GM23338 (cell line): ENCODE data around the gene AKNAD1. TPM values are rescaled to one million over a fixed set of nuclear protein-coding genes. Genes with fewer than 3 reads are reported as not detected.

Source experiments
- ATAC-seq: fragments of 200-7000 bp; cut with Tn5 transposase; 3 replicates; pipeline ENCODE4 v1.9.1; 2020
- DNase-seq: peaks from one replicate; pipeline ENCODE4 v3.0.0-alpha.2; 2015; ENCODE audit warnings: low spot score
- H2AFZ ChIP-seq: fragments of 200-600 bp; sonication (generic); 2 replicates; pipeline ENCODE4 v1.8.0; 2016; ENCODE audit warnings: antibody characterized with exemption, mild to moderate bottlenecking, moderate library complexity
- H3F3A ChIP-seq: fragments of 200-600 bp; sonication (generic); replicated peaks from 2 replicates; pipeline ENCODE4 v1.8.0; 2017; ENCODE audit warnings: antibody characterized with exemption, mixed run types, low read depth
- H3K27ac ChIP-seq: fragments of 200-600 bp; sonication (generic); 2 replicates; pipeline ENCODE4 v1.6.1; 2016; ENCODE audit warnings: low read depth
- H3K27me3 ChIP-seq: fragments of 200-600 bp; sonication (generic); 2 replicates; pipeline ENCODE4 v1.8.0; 2016; ENCODE audit warnings: mild to moderate bottlenecking, mixed run types, moderate library complexity; ENCODE audit not compliant: insufficient read depth
- H3K36me3 ChIP-seq: fragments of 200-600 bp; sonication (generic); 2 replicates; pipeline ENCODE4 v1.8.0; 2016; ENCODE audit warnings: mild to moderate bottlenecking; ENCODE audit not compliant: insufficient read depth
- H3K4me1 ChIP-seq: fragments of 200-600 bp; sonication (generic); 2 replicates; pipeline ENCODE4 v1.8.0; 2016; ENCODE audit warnings: mild to moderate bottlenecking, moderate library complexity; ENCODE audit not compliant: insufficient read depth
- H3K4me2 ChIP-seq: fragments of 200-600 bp; sonication (generic); 2 replicates; pipeline ENCODE4 v1.7.1; 2017; ENCODE audit warnings: mixed run types
- H3K4me3 ChIP-seq: fragments of 200-600 bp; sonication (generic); 2 replicates; pipeline ENCODE4 v1.6.1; 2016; ENCODE audit warnings: mixed run types
- H3K79me2 ChIP-seq: fragments of 200-600 bp; sonication (generic); replicated peaks from 2 replicates; pipeline ENCODE4 v1.8.0; 2017; ENCODE audit warnings: mild to moderate bottlenecking; ENCODE audit not compliant: insufficient read depth
- H3K9me2 ChIP-seq: fragments of 200-600 bp; sonication (generic); 2 replicates; pipeline ENCODE4 v1.8.0; 2017; ENCODE audit not compliant: insufficient read depth
- H4K20me1 ChIP-seq: fragments of 200-600 bp; sonication (generic); replicated peaks from 2 replicates; pipeline ENCODE4 v1.8.0; 2017; ENCODE audit warnings: mild to moderate bottlenecking; ENCODE audit not compliant: insufficient read depth
- H3K27ac Mint-ChIP-seq: 2 replicates; pipeline ENCODE4 v1.8.0; 2020; ENCODE audit warnings: inconsistent platforms, mild to moderate bottlenecking, moderate library complexity, mixed read lengths
- H3K27me3 Mint-ChIP-seq: 3 replicates; pipeline ENCODE4 v1.8.0; 2022; ENCODE audit warnings: low read depth, mild to moderate bottlenecking, moderate library complexity, mixed read lengths, inconsistent platforms; ENCODE audit not compliant: insufficient read depth, poor library complexity
- H3K36me3 Mint-ChIP-seq: 3 replicates; pipeline ENCODE4 v1.8.0; 2021; ENCODE audit warnings: low read depth, mild to moderate bottlenecking, inconsistent platforms, moderate library complexity, mixed read lengths
- H3K4me1 Mint-ChIP-seq: 3 replicates; pipeline ENCODE4 v1.8.0; 2020; ENCODE audit warnings: mild to moderate bottlenecking, inconsistent platforms, mixed read lengths
- H3K4me3 Mint-ChIP-seq: 3 replicates; pipeline ENCODE4 v1.8.0; 2021; ENCODE audit warnings: moderate library complexity, mild to moderate bottlenecking, inconsistent platforms, mixed read lengths
- H3K9me3 Mint-ChIP-seq: 3 replicates; pipeline ENCODE4 v1.8.0; 2020; ENCODE audit warnings: moderate library complexity, mild to moderate bottlenecking, inconsistent platforms, mixed read lengths
- CREB1 ChIP-seq: fragments of 250-450 bp; sonication (Bioruptor Pico); IDR thresholded peaks from 2 replicates; pipeline ENCODE4 v1.5.0; 2020; ENCODE audit warnings: low read depth, mild to moderate bottlenecking, moderate library complexity
- EZH2phosphoT487 ChIP-seq: fragments of 200-600 bp; sonication (generic); IDR thresholded peaks from one replicate; pipeline ENCODE4 v1.8.1; 2018; ENCODE audit warnings: antibody characterized with exemption; ENCODE audit not compliant: unreplicated experiment
- JUNB ChIP-seq: IDR thresholded peaks from one replicate; pipeline ENCODE4 v1.6.1; 2016; ENCODE audit warnings: antibody characterized with exemption; ENCODE audit not compliant: unreplicated experiment
- NANOG ChIP-seq: IDR thresholded peaks from 2 replicates; pipeline ENCODE4 v1.6.1; 2016; ENCODE audit warnings: antibody characterized with exemption, borderline replicate concordance
- POLR2AphosphoS5 ChIP-seq: IDR thresholded peaks from 2 replicates; pipeline ENCODE4 v1.6.1; 2016; ENCODE audit warnings: antibody characterized with exemption, low read depth
- STAT1 ChIP-seq: IDR thresholded peaks from one replicate; pipeline ENCODE4 v1.6.1; 2016; ENCODE audit warnings: antibody characterized with exemption; ENCODE audit not compliant: unreplicated experiment
- ZNF114 ChIP-seq: fragments of 250-450 bp; sonication (Bioruptor Pico); IDR thresholded peaks from 2 replicates; pipeline ENCODE4 v1.5.0; 2020; ENCODE audit warnings: mild to moderate bottlenecking, moderate library complexity
- ZNF331 ChIP-seq: fragments of 250-450 bp; sonication (Bioruptor Pico); IDR thresholded peaks from 2 replicates; pipeline ENCODE4 v1.5.0; 2020; ENCODE audit warnings: low read depth, mild to moderate bottlenecking, moderate library complexity
- polyA plus RNA-seq: library from polyadenylated mRNA; unstranded; fragments of >200 nt; fragmentation: Nextera tagmentation; extraction: Ambion mirVana; gene quantifications from 2 replicates; pipeline ENCODE4 v1.2.1, GENCODE V29; 2016
- total RNA-seq: library from RNA; depleted of rRNA; stranded (reverse); fragments of >200 nt; shearing (Covaris generic); gene quantifications from 2 replicates; pipeline ENCODE4 v1.2.3, GENCODE V29; 2014
- TF ChIP-seq, protein P1 (sequence below): fragments of 250-450 bp; sonication (Bioruptor Pico); IDR thresholded peaks from 2 replicates; pipeline ENCODE4 v1.5.0; 2020; ENCODE audit warnings: mild to moderate bottlenecking, moderate library complexity
- TF ChIP-seq, protein P2 (sequence below): IDR thresholded peaks from 2 replicates; pipeline ENCODE4 v1.6.1; 2016; ENCODE audit warnings: antibody characterized with exemption

AKNAD1 gene
- total and polyA plus RNA-seq, 2 experiments from 2014 or later: not detected

DNA sequence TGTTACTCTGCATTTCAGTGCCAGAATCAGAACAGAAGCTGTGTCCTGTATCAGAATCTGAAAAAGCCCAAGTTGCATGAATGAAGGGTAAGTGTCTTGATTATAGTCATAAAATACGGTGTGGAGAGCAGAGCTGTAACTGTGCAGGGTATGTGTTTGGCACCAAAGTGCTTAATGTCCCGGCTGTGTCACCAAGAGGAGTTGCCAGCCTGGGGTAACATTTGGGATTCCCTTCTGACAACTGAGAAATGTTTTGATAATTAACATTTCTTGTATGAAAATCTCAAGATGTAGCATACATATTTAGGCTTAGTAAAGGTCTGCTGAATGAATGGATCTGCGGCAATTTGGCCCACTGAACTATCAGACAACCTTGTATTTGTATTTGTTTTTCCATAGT lies 33.3 kb downstream of the AKNAD1 start (continued):
- TF ChIP-seq, protein P1, sequence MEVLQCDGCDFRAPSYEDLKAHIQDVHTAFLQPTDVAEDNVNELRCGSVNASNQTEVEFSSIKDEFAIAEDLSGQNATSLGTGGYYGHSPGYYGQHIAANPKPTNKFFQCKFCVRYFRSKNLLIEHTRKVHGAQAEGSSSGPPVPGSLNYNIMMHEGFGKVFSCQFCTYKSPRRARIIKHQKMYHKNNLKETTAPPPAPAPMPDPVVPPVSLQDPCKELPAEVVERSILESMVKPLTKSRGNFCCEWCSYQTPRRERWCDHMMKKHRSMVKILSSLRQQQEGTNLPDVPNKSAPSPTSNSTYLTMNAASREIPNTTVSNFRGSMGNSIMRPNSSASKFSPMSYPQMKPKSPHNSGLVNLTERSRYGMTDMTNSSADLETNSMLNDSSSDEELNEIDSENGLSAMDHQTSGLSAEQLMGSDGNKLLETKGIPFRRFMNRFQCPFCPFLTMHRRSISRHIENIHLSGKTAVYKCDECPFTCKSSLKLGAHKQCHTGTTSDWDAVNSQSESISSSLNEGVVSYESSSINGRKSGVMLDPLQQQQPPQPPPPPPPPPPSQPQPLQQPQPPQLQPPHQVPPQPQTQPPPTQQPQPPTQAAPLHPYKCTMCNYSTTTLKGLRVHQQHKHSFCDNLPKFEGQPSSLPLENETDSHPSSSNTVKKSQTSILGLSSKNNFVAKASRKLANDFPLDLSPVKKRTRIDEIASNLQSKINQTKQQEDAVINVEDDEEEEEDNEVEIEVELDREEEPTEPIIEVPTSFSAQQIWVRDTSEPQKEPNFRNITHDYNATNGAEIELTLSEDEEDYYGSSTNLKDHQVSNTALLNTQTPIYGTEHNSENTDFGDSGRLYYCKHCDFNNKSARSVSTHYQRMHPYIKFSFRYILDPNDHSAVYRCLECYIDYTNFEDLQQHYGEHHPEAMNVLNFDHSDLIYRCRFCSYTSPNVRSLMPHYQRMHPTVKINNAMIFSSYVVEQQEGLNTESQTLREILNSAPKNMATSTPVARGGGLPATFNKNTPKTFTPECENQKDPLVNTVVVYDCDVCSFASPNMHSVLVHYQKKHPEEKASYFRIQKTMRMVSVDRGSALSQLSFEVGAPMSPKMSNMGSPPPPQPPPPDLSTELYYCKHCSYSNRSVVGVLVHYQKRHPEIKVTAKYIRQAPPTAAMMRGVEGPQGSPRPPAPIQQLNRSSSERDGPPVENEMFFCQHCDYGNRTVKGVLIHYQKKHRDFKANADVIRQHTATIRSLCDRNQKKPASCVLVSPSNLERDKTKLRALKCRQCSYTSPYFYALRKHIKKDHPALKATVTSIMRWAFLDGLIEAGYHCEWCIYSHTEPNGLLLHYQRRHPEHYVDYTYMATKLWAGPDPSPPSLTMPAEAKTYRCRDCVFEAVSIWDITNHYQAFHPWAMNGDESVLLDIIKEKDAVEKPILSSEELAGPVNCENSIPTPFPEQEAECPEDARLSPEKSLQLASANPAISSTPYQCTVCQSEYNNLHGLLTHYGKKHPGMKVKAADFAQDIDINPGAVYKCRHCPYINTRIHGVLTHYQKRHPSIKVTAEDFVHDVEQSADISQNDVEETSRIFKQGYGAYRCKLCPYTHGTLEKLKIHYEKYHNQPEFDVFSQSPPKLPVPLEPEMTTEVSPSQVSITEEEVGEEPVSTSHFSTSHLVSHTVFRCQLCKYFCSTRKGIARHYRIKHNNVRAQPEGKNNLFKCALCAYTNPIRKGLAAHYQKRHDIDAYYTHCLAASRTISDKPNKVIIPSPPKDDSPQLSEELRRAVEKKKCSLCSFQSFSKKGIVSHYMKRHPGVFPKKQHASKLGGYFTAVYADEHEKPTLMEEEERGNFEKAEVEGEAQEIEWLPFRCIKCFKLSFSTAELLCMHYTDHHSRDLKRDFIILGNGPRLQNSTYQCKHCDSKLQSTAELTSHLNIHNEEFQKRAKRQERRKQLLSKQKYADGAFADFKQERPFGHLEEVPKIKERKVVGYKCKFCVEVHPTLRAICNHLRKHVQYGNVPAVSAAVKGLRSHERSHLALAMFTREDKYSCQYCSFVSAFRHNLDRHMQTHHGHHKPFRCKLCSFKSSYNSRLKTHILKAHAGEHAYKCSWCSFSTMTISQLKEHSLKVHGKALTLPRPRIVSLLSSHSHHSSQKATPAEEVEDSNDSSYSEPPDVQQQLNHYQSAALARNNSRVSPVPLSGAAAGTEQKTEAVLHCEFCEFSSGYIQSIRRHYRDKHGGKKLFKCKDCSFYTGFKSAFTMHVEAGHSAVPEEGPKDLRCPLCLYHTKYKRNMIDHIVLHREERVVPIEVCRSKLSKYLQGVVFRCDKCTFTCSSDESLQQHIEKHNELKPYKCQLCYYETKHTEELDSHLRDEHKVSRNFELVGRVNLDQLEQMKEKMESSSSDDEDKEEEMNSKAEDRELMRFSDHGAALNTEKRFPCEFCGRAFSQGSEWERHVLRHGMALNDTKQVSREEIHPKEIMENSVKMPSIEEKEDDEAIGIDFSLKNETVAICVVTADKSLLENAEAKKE (CRISPR knock-in tag): no peak
- TF ChIP-seq JUNB: no peak

DNA sequence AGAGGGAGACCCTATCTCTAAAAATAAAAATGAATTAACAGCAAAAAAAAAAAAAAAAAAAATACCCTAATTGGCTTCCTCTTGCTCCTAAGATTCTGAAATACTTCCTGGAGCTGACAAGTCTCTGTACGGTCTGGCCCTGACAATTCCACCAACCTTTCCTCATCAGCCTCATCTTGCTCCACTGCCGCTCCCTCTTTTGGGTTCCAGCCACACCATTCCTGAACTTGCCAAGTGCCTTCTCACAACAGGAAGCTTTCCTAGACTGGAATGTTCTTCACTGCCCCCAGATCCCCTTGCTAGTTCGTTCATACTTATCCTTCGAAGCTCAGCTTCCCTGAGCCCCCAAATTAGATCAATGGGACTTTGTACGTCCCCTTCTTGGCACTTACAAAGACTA lies 37.0 kb downstream of the AKNAD1 start:
- H3K4me3 ChIP-seq: no peak overlapping the region
- H3K27ac ChIP-seq: no peak overlapping the region
- H3K4me2 ChIP-seq: no peak overlapping the region
- no peaks in the 10 kb centered on the region for H4K20me1 ChIP-seq
- H2AFZ ChIP-seq: peak overlapping the region; percentile 20; the same call in 1 of the 2 replicates
- H3K79me2 ChIP-seq: no peaks in the 10 kb centered on the region
- ATAC-seq: no peak
- Mint-ChIP-seq H3K4me1 (peaks cover 21% of the 10 kb centered on the region), H3K4me3 (no peak overlapping the region), H3K9me3 (no peaks in the 10 kb centered on the region), H3K36me3 (no peaks in the 10 kb centered on the region), H3K27me3 (peaks cover 2% of the 10 kb centered on the region), H3K27ac (no peak overlapping the region)
- H3K27me3 ChIP-seq: no peaks in the 10 kb centered on the region
- no peaks in the 10 kb centered on the region for H3K36me3 ChIP-seq
- H3F3A ChIP-seq: no peaks in the 10 kb centered on the region
- H3K4me1 ChIP-seq: peaks cover 19% of the 10 kb centered on the region
- H3K9me2 ChIP-seq: no peaks in the 10 kb centered on the region; the same call in 1 of the 2 replicates
- no peak for DNase-seq
- TF ChIP-seq STAT1 (no peak), ZNF331 (CRISPR knock-in tag) (no peak), EZH2phosphoT487 (no peak), CREB1 (no peak), JUNB (no peak), NANOG (no peak), POLR2AphosphoS5 (no peak), ZNF114 (no peak)
- TF ChIP-seq, protein P1 (CRISPR knock-in tag): no peak
- TF ChIP-seq, protein P2, sequence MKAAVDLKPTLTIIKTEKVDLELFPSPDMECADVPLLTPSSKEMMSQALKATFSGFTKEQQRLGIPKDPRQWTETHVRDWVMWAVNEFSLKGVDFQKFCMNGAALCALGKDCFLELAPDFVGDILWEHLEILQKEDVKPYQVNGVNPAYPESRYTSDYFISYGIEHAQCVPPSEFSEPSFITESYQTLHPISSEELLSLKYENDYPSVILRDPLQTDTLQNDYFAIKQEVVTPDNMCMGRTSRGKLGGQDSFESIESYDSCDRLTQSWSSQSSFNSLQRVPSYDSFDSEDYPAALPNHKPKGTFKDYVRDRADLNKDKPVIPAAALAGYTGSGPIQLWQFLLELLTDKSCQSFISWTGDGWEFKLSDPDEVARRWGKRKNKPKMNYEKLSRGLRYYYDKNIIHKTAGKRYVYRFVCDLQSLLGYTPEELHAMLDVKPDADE: no peak
